Measurements from ENCODE around the gene CDK2AP2.
"Not testable (repeated sequence)": the region's sequence is repeated elsewhere in the genome, so short reads cannot be mapped to it uniquely, and the experiment has no call there.

CDK2AP2 gene

GRCh38 chr11:67468759-67469507, 39.0 kb downstream of the CDK2AP2 start, which contains the start of gene TMEM134:
TMEM134 (minus strand) TSS chr11:67469251; CDS start chr11:67469192, 59 bp downstream.
- POLR2A ChIA-PET = interaction anchor here (1.0 to 3.1 kb wide), 4 partner anchors 10 to 123 kb away, joined by 3 to 12 read pairs (median 6); partner anchors contain the start of genes PPP1CA and PTPRCAP

GRCh38 chr11:67468456-67468758, 39.6 kb downstream of the CDK2AP2 start:
- TF ChIP-seq CTCF (IDR thresholded peaks at IDR 0.05; ENCODE audit: insufficient read depth, low read length, missing control alignments) = no peak
- ChIA-PET CTCF (interaction anchor here (0.6 to 2.8 kb wide), 11 partner anchors 15 to 162 kb away, joined by 3 to 18 read pairs (median 4); partner anchors contain the start of genes AIP, NUDT8, PPP1CA and RPS6KB2), POLR2A (interaction anchor here (1.0 to 3.1 kb wide), 4 partner anchors 9 to 122 kb away, joined by 3 to 12 read pairs (median 6); partner anchors contain the start of genes PPP1CA and PTPRCAP)
- DNase-seq (ENCODE audit: low read depth, low spot score) = no peak
- peak overlapping the region; percentile 79 for H3K4me3 ChIP-seq (ENCODE audit: low read depth, low read length)

More at GRCh38 chr11:67468759-67469507, 39.0 kb downstream of the CDK2AP2 start, which contains the start of gene TMEM134:
- peak; percentile 71 for TF ChIP-seq CTCF (IDR thresholded peaks at IDR 0.05; ENCODE audit: insufficient read depth, low read length, missing control alignments)
- CTCF ChIA-PET = interaction anchor here (0.6 to 2.8 kb wide), 10 partner anchors 14 to 161 kb away, joined by 3 to 18 read pairs (median 4); partner anchors contain the start of genes AIP, NUDT8, PPP1CA and RPS6KB2
- H3K4me3 ChIP-seq (ENCODE audit: low read depth, low read length) = peak within 1 kb of the TSS; percentile 79
- peak; percentile 19 for DNase-seq (ENCODE audit: low read depth, low spot score)

GRCh38 chr11:67468056-67468455, 39.9 kb downstream of the CDK2AP2 start:
- POLR2A ChIA-PET = interaction anchor here (1.0 to 3.1 kb wide), 4 partner anchors 9 to 122 kb away, joined by 3 to 12 read pairs (median 6); partner anchors contain the start of genes PPP1CA and PTPRCAP
- DNase-seq (ENCODE audit: low read depth, low spot score) = no peak
- CTCF ChIA-PET = interaction anchor here (0.6 to 2.8 kb wide), 11 partner anchors 15 to 162 kb away, joined by 3 to 18 read pairs (median 4); partner anchors contain the start of genes AIP, NUDT8, PPP1CA and RPS6KB2
- peak overlapping the region; percentile 79 for H3K4me3 ChIP-seq (ENCODE audit: low read depth, low read length)
- TF ChIP-seq CTCF (IDR thresholded peaks at IDR 0.05; ENCODE audit: insufficient read depth, low read length, missing control alignments) = no peak

DNA sequence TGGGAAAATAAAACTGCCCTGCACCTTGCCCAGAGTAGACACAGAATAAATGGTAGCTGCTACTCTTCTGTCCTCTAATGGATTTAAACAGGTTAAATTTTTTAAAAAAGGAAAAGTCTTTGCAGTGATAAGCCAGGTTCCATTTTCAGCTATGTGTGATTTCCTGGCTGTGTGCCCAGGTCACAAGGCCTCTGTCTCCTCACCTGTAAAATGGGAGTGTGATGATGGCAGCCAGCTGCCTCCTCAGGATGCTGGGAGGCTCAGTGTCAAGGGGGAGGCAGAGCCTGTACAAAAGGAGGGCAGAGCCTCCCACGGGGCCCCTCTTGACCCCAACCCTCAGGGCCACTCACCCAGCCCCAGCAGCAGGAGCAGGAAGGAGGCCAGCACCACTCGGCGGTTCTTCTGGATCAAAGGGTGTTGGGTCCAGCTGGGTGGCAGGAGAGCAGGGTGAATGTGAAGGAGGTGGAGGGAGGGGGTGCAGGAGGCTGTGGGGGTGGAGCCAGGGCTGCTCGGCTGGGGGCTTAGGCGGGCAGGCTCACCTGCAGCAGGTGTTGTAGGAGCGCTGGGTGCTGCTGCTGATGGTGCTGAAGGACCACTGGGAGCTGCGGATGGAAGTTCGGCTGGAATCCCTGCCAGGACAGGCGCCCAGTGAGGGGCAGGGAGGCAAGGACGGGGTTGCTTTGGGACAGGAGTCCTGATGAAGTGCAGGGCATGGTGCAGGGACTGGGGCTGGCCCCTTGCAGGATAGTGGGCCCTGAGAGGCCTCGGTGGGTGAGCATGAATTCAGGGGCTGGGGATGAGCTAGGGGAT, 40.8 kb downstream of the CDK2AP2 start:
- no peak overlapping the region; the same call in 1 of the 2 replicates for H3K4me3 ChIP-seq (ENCODE audit: low read depth, low read length)
- ChIA-PET POLR2A (interaction anchor here (1.1 to 3.1 kb wide), 3 partner anchors 8 to 121 kb away, joined by 3 to 12 read pairs (median 8); partner anchors contain the start of gene PPP1CA), CTCF (interaction anchor here (1.5 to 2.8 kb wide), 5 partner anchors 39 to 122 kb away, joined by 4 to 14 read pairs (median 7); no protein-coding TSS in a partner anchor)
- no peak for TF ChIP-seq CTCF (IDR thresholded peaks at IDR 0.05; ENCODE audit: insufficient read depth, low read length, missing control alignments)
- DNase-seq (ENCODE audit: low read depth, low spot score) = no peak

GRCh38 chr11:67466367-67466766, 41.6 kb downstream of the CDK2AP2 start:
- no peak overlapping the region for H3K4me3 ChIP-seq (ENCODE audit: low read depth, low read length)
- POLR2A ChIA-PET = no interaction called here
- CTCF ChIA-PET = no interaction called here
- TF ChIP-seq CTCF (IDR thresholded peaks at IDR 0.05; ENCODE audit: insufficient read depth, low read length, missing control alignments) = no peak
- no peak for DNase-seq (ENCODE audit: low read depth, low spot score)

DNA sequence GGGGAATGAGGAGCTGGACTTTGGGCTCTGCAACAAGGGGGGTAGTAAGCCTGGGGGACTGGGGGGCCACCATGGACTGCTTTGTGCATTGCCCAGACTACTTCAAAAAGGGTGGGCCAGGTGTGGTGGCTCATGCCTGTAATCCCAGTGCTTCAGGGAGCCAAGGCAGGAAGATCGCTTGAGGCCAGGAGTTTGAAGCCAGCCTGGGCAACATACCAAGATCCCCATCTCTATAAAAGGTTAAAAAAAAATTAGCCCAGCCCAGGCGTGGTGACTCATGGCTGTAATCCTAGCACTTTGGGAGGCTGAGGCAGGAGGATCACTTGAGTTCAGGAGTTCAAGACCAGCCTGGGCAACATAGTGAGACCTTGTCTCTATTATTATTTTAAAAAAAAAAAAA, 42.4 kb downstream of the CDK2AP2 start:
- not testable (repeated sequence) for DNase-seq (ENCODE audit: low read depth, low spot score)
- POLR2A ChIA-PET = interaction anchor here (0.6 kb wide), 1 partner anchor 59 kb away, joined by 4 read pairs; no protein-coding TSS in a partner anchor
- peak overlapping the region; percentile 70; the same call in 1 of the 2 replicates for H3K4me3 ChIP-seq (ENCODE audit: low read depth, low read length)
- CTCF ChIA-PET = interaction anchor here (1.0 kb wide), 1 partner anchor 64 kb away, joined by 4 read pairs; the partner anchor contains the start of gene PPP1CA

All from AG04449 (cell line).